Measurements from ENCODE around the gene MUC6.

Gene MUC6

GRCh38 chr11:993632-994167 lies 42.8 kb downstream of the MUC6 start:
- TF ChIP-seq CTCF (IDR thresholded peaks at IDR 0.05; ENCODE audit: insufficient read depth, low read length, poor library complexity, severe bottlenecking), result no peak
- Histone ChIP-seq H3K4me3 (replicated peaks; ENCODE audit: low read depth, low read length) (no peak overlapping the region), H3K36me3 (ENCODE audit: control insufficient read depth, insufficient read depth, low read length) (peaks cover 21% of the 10 kb centered on the region), H3K27me3 (replicated peaks; ENCODE audit: control insufficient read depth, insufficient read depth, low read length) (no peaks in the 10 kb centered on the region)
- no peak for DNase-seq (ENCODE audit: extremely low read depth, insufficient read length)

GRCh38 chr11:992577-992976 lies 43.9 kb downstream of the MUC6 start:
- no peaks in the 10 kb centered on the region for H3K27me3 ChIP-seq (replicated peaks; ENCODE audit: control insufficient read depth, insufficient read depth, low read length)
- H3K4me3 ChIP-seq (replicated peaks; ENCODE audit: low read depth, low read length), result no peak overlapping the region
- no peak for TF ChIP-seq CTCF (IDR thresholded peaks at IDR 0.05; ENCODE audit: insufficient read depth, low read length, poor library complexity, severe bottlenecking)
- H3K36me3 ChIP-seq (ENCODE audit: control insufficient read depth, insufficient read depth, low read length), result peaks cover 26% of the 10 kb centered on the region
- DNase-seq (ENCODE audit: extremely low read depth, insufficient read length), result no peak

GRCh38 chr11:991711-992307 lies 44.7 kb downstream of the MUC6 start:
- no peak for DNase-seq (ENCODE audit: extremely low read depth, insufficient read length)
- TF ChIP-seq CTCF (IDR thresholded peaks at IDR 0.05; ENCODE audit: insufficient read depth, low read length, poor library complexity, severe bottlenecking), result no peak
- H3K4me3 ChIP-seq (replicated peaks; ENCODE audit: low read depth, low read length), result no peak overlapping the region
- H3K27me3 ChIP-seq (replicated peaks; ENCODE audit: control insufficient read depth, insufficient read depth, low read length), result no peaks in the 10 kb centered on the region
- H3K36me3 ChIP-seq (ENCODE audit: control insufficient read depth, insufficient read depth, low read length), result peaks cover 28% of the 10 kb centered on the region

- H3K36me3 ChIP-seq (ENCODE audit: control insufficient read depth, insufficient read depth, low read length), result peaks cover 31% of the 10 kb centered on the region
- DNase-seq (ENCODE audit: extremely low read depth, insufficient read length), result no peak
- no peaks in the 10 kb centered on the region for H3K27me3 ChIP-seq (replicated peaks; ENCODE audit: control insufficient read depth, insufficient read depth, low read length)
- no peak overlapping the region for H3K4me3 ChIP-seq (replicated peaks; ENCODE audit: low read depth, low read length)
- TF ChIP-seq CTCF (IDR thresholded peaks at IDR 0.05; ENCODE audit: insufficient read depth, low read length, poor library complexity, severe bottlenecking), result no peak
Measured at GRCh38 chr11:991034-991433, 45.5 kb downstream of the MUC6 start.

GRCh38 chr11:990101-990500 lies 46.4 kb downstream of the MUC6 start:
- TF ChIP-seq CTCF (IDR thresholded peaks at IDR 0.05; ENCODE audit: insufficient read depth, low read length, poor library complexity, severe bottlenecking), result no peak
- Histone ChIP-seq H3K4me3 (replicated peaks; ENCODE audit: low read depth, low read length) (no peak overlapping the region), H3K36me3 (ENCODE audit: control insufficient read depth, insufficient read depth, low read length) (peaks cover 34% of the 10 kb centered on the region), H3K27me3 (replicated peaks; ENCODE audit: control insufficient read depth, insufficient read depth, low read length) (no peaks in the 10 kb centered on the region)
- DNase-seq (ENCODE audit: extremely low read depth, insufficient read length), result no peak

GRCh38 chr11:987671-988070 lies 48.8 kb downstream of the MUC6 start:
- H3K36me3 ChIP-seq (ENCODE audit: control insufficient read depth, insufficient read depth, low read length), result peaks cover 29% of the 10 kb centered on the region
- TF ChIP-seq CTCF (IDR thresholded peaks at IDR 0.05; ENCODE audit: insufficient read depth, low read length, poor library complexity, severe bottlenecking), result no peak

More at GRCh38 chr11:987671-988070, 48.8 kb downstream of the MUC6 start:
- Histone ChIP-seq H3K27me3 (replicated peaks; ENCODE audit: control insufficient read depth, insufficient read depth, low read length) (no peaks in the 10 kb centered on the region), H3K4me3 (replicated peaks; ENCODE audit: low read depth, low read length) (no peak overlapping the region)
- DNase-seq (ENCODE audit: extremely low read depth, insufficient read length), result no peak

Data from GM06990 (cell line).